ENCODE results near the gene P2RY12.

- no peak for TF ChIP-seq CREB5 (CRISPR knock-in tag; IDR thresholded peaks at IDR 0.05; ENCODE audit: low read depth)
- TF ChIP-seq ESRRG (CRISPR knock-in tag; IDR thresholded peaks at IDR 0.05): no peak
- TF ChIP-seq PATZ1 (CRISPR knock-in tag; IDR thresholded peaks at IDR 0.05; ENCODE audit: borderline replicate concordance): no peak
- no peak for TF ChIP-seq BACH2 (CRISPR knock-in tag; IDR thresholded peaks at IDR 0.05; ENCODE audit: borderline replicate concordance)
- no peak for TF ChIP-seq PPARA (CRISPR knock-in tag; IDR thresholded peaks at IDR 0.05; ENCODE audit: borderline replicate concordance)
- no peak for TF ChIP-seq RARB (CRISPR knock-in tag; IDR thresholded peaks at IDR 0.05)
These were observed 38.7 kb downstream of the P2RY12 start for GRCh38 chr3:151345859-151346258.
